ENCODE measurements around the gene PLK2.

The PLK2 gene

DNA sequence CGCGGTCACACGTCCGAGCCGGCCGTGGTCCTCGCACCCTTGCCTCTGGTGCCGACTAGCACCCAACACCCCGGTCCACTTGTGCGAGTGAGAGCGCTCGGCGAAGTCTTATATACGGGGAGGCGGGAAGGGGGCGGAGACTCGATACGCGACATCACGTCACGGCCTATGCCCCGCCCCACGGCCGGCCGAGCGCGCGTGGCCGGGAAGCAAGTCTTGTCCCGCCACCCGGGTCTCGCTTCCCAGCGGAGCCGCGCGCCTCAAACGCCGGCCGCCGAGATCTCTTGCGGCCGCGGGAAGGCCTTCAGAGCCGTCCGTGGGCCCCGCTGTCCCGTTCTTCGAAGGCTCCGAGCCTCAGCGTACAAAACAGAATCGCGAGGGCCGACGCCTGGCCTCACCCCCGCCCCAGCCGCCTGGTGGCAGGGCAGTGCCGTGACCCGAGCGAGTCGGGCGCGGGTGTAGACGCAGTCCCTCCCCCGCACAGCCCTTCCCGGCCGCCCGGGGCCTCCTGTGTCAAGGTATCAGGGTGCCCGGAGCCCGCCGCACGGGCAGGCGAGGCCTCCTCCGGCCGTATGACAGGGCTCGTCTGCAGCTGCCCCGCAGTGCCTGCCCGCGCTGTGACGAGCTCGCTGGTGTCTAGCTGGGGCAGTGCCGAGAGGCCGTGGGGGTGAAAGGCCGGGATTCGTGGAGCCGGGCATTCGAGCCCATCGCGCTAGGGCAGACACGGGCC is at the start of gene PLK2:
TSS of gene PLK2 (minus strand) at position 85 of the 730 bp plus-strand sequence. CDS start 127 bp downstream, outside the sequence.
- DNase-seq (ENCODE audit: low read depth) = peak; percentile 87

DNA sequence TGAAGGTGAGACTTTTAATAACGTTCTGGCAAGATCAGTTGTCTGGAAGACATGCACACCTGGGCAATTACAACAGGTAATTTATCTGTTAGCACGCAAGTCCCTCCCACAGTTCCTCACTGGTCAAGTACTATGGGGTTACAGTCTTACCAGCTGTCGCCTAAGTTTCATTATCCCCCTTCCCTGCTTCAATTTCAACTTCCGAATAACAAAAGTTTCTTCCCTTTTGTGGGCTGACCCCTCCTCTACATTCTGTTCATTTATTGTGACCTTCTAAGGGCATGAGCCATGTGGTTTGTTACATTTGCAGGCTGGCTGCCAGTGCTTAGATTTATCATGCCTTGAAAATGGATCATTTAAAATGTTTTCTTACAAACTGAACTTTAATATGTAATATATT is 47.8 kb upstream of the PLK2 start:
- DNase-seq (ENCODE audit: low read depth) = no peak

DNA sequence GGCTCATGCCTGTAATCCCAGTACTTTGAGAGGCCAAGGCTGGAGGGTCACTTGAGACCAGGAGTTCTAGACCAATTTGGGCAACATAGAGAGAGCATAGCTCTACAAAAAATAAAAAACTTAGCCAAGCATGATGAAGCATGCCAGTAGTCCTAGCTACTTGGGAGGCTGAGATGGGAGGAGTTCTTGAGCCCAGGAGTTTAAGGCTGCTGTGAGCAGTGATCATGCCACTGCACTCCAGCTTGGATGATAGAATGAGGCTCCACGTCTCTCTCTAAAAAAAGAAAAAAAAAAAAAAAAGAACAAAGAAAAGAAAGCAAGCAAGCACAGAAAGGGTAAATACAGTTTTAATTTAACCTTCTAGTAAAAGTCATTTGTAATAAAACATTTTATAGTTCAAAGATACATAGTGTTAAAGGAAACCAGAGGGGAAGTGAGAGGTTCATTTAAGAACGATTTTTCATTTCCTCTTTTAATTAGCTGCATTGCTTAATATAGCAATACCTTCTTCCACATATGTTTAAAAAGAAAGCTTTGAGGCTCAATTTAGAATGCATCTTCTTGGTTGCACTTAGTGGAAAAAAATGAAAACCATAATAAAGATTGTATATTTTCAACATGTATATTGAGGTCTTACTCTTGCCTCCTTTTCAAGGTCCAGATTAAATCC is 46.2 kb upstream of the PLK2 start:
- DNase-seq (ENCODE audit: low read depth) = no peak

DNA sequence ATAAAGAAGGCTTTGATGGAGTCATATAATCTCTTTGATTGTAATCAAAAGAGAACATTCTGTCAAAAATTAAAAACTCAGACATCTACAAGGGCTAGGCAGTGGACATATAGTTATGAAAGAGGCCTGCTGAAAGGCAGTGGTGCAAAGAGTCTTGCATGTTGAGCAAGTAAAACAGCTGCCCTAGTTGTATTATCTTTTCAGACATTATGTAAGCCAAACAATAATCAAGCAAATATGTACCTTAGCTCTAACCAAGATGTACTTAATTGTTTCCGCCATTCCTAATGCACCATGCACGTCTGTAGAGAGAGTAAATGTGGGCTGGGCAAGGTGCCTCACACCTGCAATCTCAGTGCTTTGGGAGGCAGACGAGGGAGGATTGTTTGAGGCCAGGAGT is 45.6 kb upstream of the PLK2 start:
- DNase-seq (ENCODE audit: low read depth) = peak; percentile 37

DNA sequence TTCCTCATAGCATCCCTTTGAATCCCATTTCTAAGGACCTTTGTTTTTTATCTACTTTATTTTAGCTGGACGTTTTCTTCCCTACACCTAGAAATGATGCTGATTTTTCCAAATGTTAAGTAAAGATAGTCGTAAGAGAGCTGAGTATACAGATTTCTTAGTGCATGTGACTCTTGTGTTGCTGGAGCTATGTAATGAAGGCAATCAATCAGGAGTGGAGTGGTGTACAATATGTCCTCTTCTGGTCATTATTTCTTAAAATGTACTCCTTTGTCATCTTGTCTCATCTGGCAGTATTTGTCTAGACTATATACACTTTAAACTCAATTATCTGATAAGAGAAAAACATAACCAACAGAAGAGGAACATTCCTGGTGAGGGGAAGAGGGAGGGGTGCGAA is 44.9 kb upstream of the PLK2 start:
- no peak for DNase-seq (ENCODE audit: low read depth)

DNA sequence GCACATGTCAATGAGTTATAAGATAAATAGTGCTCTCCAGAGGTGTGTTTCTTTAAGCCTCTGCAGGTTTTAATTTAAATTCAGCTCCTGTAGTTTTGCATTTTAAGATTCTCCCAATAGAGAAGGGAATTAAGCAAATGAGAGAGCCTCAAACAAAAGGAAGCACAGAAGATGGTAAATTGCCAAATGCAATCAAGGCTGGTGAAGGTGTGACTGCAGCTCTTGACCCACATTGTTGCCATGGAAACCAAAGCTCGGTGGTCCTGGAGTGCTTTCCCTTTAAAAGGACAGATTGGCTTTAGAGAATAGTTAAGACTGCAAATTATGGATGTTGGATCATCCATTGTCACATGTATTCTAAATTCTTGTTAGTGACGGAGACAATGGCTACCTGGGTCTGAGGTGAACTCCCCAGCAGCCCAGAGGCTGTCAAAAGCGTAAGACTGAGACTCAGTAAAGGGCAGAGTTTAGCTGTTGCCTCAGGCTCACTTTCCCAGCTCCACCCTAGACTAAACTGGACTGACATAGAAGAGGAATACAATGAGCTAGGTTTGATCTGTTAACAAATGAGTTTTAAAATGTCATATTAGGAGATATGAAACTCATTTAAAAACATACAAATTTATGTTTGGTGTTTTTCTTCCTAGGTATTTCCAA is 43.6 kb upstream of the PLK2 start:
- no peak for DNase-seq (ENCODE audit: low read depth)

DNA sequence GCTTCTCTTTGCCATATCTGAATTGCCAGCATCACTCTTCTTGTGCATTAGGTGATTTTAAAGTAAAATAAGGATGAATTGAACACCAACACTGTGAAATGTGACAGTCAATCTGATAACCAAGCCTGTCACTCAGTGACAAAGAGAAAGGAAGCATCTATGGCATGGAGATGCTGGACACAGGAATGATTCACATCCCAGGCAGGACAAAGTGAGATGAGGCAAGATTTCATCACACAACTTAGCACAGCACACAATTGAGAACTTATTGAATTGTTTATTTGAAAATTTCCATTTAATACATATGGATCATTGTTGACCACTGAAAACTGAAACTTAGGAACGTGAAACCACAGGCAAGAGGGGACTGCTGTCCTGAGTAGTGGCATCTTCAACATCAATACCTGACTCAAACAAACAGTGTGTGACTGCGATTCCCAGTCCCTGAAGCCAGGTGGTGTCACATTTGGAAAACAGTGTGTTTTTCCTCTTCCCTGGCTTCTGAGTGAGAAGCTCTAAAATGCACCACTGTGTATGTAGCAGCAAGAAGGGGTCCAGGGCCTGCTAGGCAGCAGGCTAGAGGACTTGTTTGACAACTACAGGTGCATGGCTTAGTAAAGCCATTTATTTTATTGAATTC is 42.0 kb upstream of the PLK2 start:
- no peak for DNase-seq (ENCODE audit: low read depth)

DNA sequence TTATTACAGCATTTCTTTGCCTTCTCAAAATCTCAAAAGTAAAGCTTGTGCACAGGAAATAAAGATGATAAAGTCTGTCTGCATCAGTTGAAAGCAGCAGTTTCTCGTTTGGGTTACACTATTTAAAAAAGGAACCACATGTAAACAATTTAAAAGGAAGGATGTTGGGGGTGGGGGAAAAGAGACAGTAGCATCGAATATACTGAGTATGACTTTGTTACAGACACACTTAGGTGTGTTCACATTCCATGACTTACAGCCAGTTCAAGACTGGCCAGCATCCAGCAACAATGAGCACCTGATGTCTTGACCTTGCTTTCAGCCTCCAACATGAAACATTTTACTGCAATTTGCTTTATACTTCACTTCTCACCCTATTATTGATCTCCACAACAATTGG is 40.1 kb upstream of the PLK2 start:
- no peak for DNase-seq (ENCODE audit: low read depth)

DNA sequence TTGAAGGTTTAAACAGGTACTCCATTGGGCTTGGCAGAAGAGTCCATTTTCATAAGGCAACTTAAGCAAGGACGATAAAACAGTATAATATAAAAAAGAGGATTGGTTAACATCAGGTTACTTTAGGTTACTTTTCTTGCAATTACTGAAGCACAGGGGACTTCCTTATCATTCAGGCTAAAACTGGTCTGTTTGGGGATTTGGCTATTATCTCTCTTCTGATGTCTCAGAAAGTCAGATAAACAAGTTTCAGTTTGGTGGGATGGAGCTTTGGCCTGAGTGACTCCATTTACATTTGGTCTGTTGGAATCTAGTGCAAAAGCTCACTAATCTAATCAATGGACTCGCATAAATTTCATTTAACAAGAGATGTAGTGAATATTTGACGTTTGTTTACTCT is 39.3 kb upstream of the PLK2 start:
- DNase-seq (ENCODE audit: low read depth) = no peak

DNA sequence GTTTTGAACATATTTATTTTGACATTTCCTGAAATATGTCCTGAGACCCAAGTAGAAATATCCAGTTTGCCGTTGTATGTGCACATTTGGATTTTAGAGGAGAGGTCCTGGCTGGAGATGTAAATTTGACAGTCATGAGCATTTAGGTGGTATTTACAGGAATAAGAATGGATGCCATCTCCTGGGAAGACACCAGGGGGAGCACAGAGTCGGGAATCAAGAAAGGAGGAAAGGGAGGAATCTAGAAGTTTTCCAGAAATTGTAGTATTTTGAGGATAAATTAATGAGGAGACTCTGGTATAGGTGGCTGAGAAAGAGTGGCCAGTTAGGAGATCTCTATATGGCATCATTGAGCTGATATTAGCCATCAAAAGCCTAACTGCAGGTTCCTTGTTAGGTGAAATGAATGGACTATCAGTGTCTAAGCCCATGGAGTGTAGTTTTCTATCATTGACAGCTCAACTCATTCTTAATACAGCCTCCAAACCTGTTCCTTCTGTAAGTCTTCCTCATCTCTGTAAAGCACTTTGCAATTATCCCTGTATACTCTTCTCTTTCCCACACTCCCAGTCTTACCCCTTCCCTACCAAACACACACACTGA is 38.6 kb upstream of the PLK2 start:
- DNase-seq (ENCODE audit: low read depth) = peak; percentile 31

DNA sequence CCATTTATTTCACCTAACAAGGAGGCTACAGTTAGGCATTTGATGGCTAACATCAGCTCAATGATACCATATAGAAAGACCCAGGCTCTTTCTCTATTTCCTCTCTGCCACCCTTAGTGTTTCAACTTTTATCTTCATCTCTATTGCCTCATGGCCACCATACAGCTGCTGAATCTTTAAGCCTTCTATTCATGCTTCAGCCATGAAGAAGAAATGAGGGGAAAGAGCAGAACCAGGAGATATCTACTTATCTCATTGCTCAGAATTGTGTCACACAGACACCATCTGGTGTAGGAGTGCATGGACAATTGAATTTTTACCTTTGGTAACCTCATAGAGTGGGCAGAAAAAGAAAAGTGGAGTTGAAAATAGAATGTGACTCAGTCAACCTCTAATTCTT is 38.0 kb upstream of the PLK2 start:
- DNase-seq (ENCODE audit: low read depth) = no peak

DNA sequence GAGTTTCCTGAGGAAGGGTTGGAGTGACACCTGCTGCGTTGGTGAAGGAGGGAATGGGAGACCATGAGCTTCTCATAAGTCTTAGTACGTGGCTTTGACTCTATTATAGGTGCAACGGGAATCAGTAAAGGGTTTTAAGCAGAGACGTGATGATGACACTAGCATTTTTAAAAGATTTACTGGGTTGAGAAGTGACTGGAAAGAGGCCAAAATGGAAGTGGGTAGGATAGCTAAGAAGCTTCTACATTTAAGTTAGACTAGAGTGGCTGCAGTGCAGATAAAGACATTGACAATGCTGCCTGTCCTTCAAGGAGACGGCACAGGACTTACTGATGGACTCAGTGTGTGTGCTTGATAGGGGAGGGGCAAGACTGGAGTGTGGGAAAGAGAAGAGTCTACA is 37.5 kb upstream of the PLK2 start:
- no peak for DNase-seq (ENCODE audit: low read depth)

DNA sequence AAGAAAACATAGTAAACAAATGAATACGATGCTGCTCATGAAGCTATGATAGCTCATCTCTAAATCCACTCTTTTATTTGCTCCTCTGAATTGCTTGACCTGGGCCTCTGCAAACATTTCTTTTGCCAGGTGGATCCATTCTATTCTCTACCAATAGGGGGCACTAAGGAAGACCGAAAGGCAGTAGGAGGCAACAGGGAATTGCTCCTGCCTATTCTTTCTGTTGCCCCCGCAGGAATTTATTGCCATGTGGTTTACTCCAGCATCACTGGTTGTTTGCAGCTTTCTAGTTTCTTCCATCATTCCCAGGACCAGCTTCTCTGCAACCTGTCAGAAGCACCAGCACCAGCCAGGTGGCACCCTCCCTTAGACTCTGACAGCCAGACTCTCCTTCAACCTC is 36.6 kb upstream of the PLK2 start:
- DNase-seq (ENCODE audit: low read depth) = no peak

DNA sequence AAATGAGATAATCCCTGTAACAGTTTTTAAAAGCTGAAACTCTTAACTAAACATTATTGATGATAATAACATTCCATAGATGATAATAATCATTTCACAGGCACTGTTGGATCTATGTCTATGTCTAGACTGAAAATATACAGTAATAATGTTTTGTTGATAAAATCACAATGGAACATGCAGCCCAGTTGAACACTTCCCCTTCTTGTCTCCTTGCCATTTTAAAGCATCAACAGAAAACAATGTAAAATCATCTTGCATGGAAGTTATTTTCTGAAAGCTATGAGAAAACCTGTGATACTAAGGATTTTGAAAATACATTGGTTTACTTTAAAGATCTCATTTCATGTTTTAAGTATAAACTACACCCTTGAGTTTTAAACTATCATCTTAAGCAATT is 33.3 kb upstream of the PLK2 start:
- no peak for DNase-seq (ENCODE audit: low read depth)

DNA sequence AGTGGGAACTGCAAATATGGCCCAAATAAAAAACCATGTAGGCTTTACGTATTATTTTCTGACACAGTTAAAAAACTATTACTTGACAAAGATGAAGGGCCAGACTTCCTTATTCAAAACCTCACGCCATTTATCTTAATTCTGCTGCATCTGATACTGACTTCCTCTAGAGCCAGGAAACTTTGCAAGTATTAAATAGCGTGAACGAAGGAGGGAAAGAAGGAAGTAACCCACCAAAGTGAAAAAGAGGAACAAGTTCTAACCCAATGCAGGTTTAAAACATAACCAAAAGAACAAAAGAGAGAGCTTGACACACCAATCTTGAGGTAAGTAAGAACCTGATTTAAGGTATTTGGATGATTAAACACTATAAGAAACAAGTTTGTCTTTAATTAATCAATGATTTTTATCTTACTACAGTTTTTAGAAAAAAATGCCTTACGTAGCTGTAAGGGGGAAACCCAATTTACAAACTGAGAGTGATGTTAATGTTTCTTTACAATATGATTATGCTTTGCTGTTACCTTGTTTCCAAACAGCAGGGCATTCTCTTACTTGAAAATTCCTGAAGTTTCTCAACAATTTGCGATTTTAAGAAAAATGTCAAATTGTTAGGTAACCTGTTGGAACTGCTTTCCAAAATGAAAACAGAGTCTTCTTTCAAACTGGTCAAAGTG is 31.5 kb upstream of the PLK2 start, which contains the start of gene GAPT:
TSS of gene GAPT (plus strand) at position 220 of the 677 bp plus-strand sequence. CDS start 3,102 bp downstream, outside the sequence.
- no peak for DNase-seq (ENCODE audit: low read depth)

DNA sequence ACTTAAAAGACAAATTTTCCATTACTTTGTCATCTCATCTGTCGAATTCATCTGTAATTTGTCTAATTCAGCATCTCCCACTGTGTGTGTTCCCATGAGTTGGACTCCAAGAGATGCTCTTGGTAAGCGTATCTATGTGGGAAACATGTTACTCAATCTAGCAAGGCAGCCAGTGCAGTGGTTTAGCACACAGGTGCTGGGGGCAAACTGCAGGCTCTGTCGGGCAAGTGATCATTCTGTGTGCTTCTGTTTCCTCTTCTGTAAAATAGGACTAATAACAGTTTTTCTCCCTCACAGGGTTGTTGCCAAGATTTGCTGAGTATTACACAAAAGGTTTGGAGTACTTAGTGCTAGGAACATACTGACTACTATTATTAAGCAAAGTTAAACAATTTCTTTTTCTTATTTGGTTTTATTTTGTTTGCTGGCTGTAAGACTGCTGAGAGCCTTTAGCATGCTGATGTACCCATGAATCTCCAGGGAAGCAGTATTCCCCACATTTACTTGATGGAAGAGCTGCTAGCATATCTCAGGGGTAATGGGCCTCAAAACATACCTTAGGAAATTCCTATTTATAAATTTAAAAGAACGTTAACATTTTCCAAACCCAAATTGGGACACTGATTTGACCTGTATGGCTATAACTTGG is 30.6 kb upstream of the PLK2 start:
- DNase-seq (ENCODE audit: low read depth) = no peak

DNA sequence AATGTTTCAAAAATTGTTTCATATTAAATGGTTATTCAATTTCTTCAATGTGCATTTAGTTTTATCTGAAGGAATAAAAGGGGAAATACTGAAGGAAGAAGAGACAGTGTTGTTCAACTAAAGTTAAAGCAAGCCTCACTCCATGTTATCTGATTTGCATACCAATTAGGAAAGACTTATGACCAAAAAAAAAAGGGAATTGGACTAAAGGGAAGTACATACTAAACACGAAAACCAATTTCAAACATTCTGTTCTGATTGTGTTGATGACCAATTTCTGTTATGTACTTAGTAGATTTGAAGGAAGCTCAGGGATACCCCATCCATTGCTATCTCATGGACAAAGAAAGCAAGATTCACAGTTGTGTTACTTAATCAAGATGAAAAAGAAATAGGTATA is 26.4 kb upstream of the PLK2 start:
- no peak for DNase-seq (ENCODE audit: low read depth)

DNA sequence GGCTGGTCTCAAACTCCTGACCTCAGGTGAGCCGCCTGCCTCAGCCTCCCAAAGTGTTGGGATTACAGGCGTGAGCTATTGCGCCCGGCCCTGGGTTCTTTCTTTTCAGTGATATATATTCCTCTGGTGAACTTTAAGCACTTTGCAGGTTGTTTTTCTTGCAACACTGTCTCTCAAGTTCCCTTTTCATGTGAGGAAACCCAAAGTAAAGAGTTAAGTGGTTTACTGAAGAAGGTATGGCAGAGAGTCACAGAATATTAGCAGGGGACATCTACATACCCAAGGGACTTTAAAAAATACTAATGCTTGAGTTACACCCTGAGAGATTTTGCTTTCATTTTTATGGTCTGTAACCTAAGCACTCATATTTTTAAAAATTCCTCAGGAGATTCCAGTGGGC is 24.6 kb upstream of the PLK2 start:
- no peak for DNase-seq (ENCODE audit: low read depth)

DNA sequence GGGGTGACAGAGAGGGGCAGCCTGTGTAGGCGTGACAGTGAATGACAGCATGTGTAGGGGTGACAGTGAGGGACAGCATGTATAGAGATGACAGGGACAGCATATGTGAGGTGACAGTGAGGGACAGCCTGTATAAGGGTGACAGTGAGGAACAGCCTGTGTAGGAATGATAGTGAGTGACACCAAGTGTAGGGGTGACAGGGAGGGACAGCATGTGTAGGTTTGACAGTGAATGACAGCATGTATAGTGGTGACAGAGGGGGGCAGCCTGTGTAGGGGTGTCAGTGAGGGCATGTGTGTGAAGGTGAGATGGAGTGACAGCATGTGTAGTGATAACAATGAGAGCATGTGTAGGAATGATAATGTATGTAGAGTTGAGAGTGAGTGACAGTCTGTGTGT is 22.6 kb upstream of the PLK2 start:
- no peak for DNase-seq (ENCODE audit: low read depth)

DNA sequence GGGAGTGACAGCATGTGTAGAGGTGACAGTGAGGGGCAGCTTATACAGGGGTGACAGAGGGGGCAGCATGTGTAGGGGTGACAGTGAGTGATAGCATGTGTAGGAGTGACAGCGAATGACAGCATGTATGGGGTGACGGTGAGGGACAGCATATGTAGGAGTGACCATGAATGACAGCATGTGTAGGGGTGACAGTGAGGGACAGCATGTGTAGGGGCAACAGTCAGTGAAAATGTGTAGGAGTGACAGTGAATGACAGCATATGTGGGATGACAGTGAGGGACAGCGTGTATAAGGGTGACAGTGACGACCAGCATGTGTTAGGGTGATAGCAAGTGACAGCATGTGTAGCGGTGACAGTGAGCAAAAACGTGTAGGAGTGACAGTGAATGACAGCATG is 21.9 kb upstream of the PLK2 start:
- no peak for DNase-seq (ENCODE audit: low read depth)

DNA sequence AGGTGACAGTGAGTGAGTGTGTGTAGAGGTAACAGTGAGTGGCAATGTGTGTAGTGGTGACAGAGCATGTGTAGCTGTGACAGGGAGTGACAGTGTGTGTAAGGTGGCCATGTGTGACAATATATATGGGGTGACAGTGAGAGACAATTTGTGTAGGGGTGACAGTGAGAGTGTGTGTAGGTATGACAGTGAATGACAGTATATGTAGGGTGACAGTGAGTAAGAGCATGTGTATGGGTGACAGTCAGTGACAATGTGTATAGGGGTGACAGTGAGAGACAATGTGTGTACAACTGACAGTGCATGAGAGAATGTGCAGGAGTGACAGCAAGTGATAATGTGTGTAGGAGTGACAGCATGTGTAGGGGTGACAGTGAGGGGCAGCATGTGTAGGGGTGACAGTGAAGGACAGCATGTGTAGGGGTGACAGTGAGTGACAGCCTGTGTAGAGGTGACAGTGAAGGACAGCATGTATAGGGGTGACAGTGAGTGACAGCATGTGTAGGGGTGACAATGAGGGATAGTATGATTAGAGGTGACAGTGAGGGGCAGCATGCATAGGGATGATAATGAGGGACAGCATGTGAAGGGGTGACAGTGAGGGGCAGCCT is 21.3 kb upstream of the PLK2 start:
- DNase-seq (ENCODE audit: low read depth) = no peak

Data from amniotic epithelial cell (primary cell).